HepG2 (cell line): Measurements from ENCODE around the gene NEURL3. TPM values are rescaled to one million over a fixed set of nuclear protein-coding genes. Genes with fewer than 3 reads are reported as not detected.
A peak's percentile ranks its signal among the peaks of the same experiment; 100 is the strongest.

ENCODE experiments used
- ATAC-seq: fragments of 200-7000 bp; cut with Tn5 transposase; 3 replicates; pipeline ENCODE4 v1.9.1; 2020; ENCODE audit warnings: mild to moderate bottlenecking, moderate library complexity
- BruUV-seq: library from RNA; stranded (reverse); fragments of 400-500 nt; replicated peaks from 2 replicates; lab custom pipeline; 2021; lab: Mats Ljungman, UMichigan
- CTCF ChIA-PET: fragments of 300-600 bp; formaldehyde crosslinking; extraction: SDS; loops from one replicate; lab custom pipeline; 2021; ENCODE audit warnings: low total read pairs, inconsistent platforms, low intra/inter-chr PET ratio; lab: Yijun Ruan, JAX
- POLR2A ChIA-PET: fragments of 350-600 bp; sonication (Branson Sonifier 250); formaldehyde crosslinking; loops from one replicate; lab custom pipeline; 2020; ENCODE audit warnings: antibody characterized with exemption, inconsistent platforms; lab: Yijun Ruan, JAX
- DNase-seq: peaks from one replicate; pipeline ENCODE4 v3.0.0-alpha.2; 2015; ENCODE audit warnings: low spot score
- FAIRE-seq: peaks from 3 replicates; lab custom pipeline; 2011; peaks lifted over from hg19 to GRCh38; lab: Jason Lieb, UNC
- H2AFZ ChIP-seq: one replicate; pipeline ENCODE4 v1.6.1; 2011; ENCODE audit warnings: low read length, inconsistent platforms
- H3K27ac ChIP-seq: fragments of 300-600 bp; 3 replicates; pipeline ENCODE4 v1.8.0; 2011; ENCODE audit warnings: mixed run types, mild to moderate bottlenecking, mixed read lengths, low read length, inconsistent platforms; ENCODE audit not compliant: insufficient read depth; ENCODE audit errors: extremely low read length
- H3K27me3 ChIP-seq, 2 experiments: fragments of 200-600 bp in 1 of 2; 2 replicates in 1 of 2; 3 replicates in 1 of 2; pipeline versions ENCODE4 v1.6.0 to v1.8.0; 2011; ENCODE audit warnings: low read length in 2 of 2, mild to moderate bottlenecking in 2 of 2, moderate library complexity in 2 of 2, inconsistent platforms in 1 of 2; ENCODE audit not compliant: insufficient read depth in 2 of 2, control insufficient read depth in 1 of 2
- H3K36me3 ChIP-seq, 2 experiments: fragments of 200-600 bp in 1 of 2; replicated peaks in 1 of 2; 2 replicates in 1 of 2; 3 replicates in 1 of 2; pipeline versions ENCODE4 v1.5.1 to v1.8.0; 2011; ENCODE audit warnings: low read length in 2 of 2, inconsistent platforms in 1 of 2; ENCODE audit not compliant: insufficient read depth in 2 of 2, control insufficient read depth in 1 of 2
- H3K4me1 ChIP-seq: 2 replicates; pipeline ENCODE4 v1.5.1; 2012; ENCODE audit warnings: low read length, inconsistent platforms; ENCODE audit not compliant: insufficient read depth
- H3K4me2 ChIP-seq: 2 replicates; pipeline ENCODE4 v1.6.0; 2011; ENCODE audit warnings: low read depth, low read length, inconsistent platforms
- H3K4me3 ChIP-seq, 3 experiments: fragments of 200-600 bp in 1 of 3; sonication (generic), shearing (Covaris generic) in 1 of 3; replicated peaks in 1 of 3; 2 replicates each; pipeline ENCODE4 v1.5.1; 2011 to 2016; ENCODE audit warnings: low read length in 3 of 3, inconsistent platforms in 2 of 3, low read depth in 2 of 3, mild to moderate bottlenecking in 2 of 3, control low read depth in 1 of 3, mixed read lengths in 1 of 3; ENCODE audit not compliant: insufficient read depth in 1 of 3
- H3K79me2 ChIP-seq: one replicate; pipeline ENCODE4 v1.6.1; 2011; ENCODE audit warnings: low read length, inconsistent platforms; ENCODE audit not compliant: insufficient read depth
- H3K9ac ChIP-seq: 2 replicates; pipeline ENCODE4 v1.6.0; 2011; ENCODE audit warnings: mild to moderate bottlenecking, low read depth, low read length, inconsistent platforms; ENCODE audit not compliant: insufficient read depth
- H3K9me3 ChIP-seq: 2 replicates; pipeline ENCODE4 v1.5.1; 2012; ENCODE audit warnings: mild to moderate bottlenecking, low read length
- H4K20me1 ChIP-seq: 2 replicates; pipeline ENCODE4 v1.6.0; 2011; ENCODE audit warnings: inconsistent platforms, mild to moderate bottlenecking, low read length, moderate library complexity; ENCODE audit not compliant: insufficient read depth
- GABPB1 ChIP-seq: IDR thresholded peaks from 2 replicates; pipeline ENCODE4 v1.6.1; 2016; ENCODE audit warnings: mild to moderate bottlenecking, missing genetic modification reagents, moderate library complexity, missing compliant biosample characterization
- REL ChIP-seq: sonication (generic); formaldehyde crosslinking; conservative IDR thresholded peaks from 2 replicates; pipeline ENCODE4 v1.8.0; 2022; ENCODE audit warnings: mild to moderate bottlenecking, missing genetic modification reagents, moderate library complexity
- STAG1 ChIP-seq: sonication (generic); formaldehyde crosslinking; IDR thresholded peaks from 2 replicates; pipeline ENCODE4 v1.4.0; 2020; ENCODE audit warnings: missing genetic modification reagents
- ZMAT3 ChIP-seq: sonication (generic); formaldehyde crosslinking; conservative IDR thresholded peaks from 2 replicates; pipeline ENCODE4 v1.7.0; 2021; ENCODE audit warnings: missing genetic modification reagents
- WGBS: methylation state at CpG from one replicate; pipeline ENCODE4 v1.1.6; 2017; ENCODE audit warnings: low lambda C conversion rate; 5-methylcytosine and 5-hydroxymethylcytosine counted together
- in situ Hi-C: cut with HindIII; loops from 2 replicates; pipeline ENCODE4 v1.10.0; 2017; ENCODE audit warnings: low pct_unique_long_range_greater_than_20kb; ENCODE audit not compliant: extremely low pct_ligation_motif_present
- intact Hi-C: fragments of 100-400 bp; cut with micrococcal nuclease; formaldehyde crosslinking; loops from one replicate; pipeline ENCODE4 v1.10.0; 2022; ENCODE audit not compliant: unreplicated experiment
- polyA plus RNA-seq, 8 experiments: library from polyadenylated mRNA; depleted of rRNA in 3 of 8; stranded (reverse) in 7 of 8; unstranded in 1 of 8; fragments of >200 nt; fragmentation: Illumina TruSeq in 4 of 8; extraction: Trizol in 4 of 8; gene quantifications; 2 replicates each; pipeline versions ENCODE4 v1.2.1 to v1.2.3, GENCODE V29; 2011 to 2016; ENCODE audit warnings: low read depth in 4 of 8, missing spikeins in 1 of 8, mixed read lengths in 1 of 8; ENCODE audit not compliant: insufficient read depth in 1 of 8
- total RNA-seq, 5 experiments: library from RNA; depleted of rRNA; stranded (reverse); fragments of >200 nt; fragmentation: Illumina TruSeq; extraction: Trizol; gene quantifications; 2 replicates each; pipeline ENCODE4 v1.2.3, GENCODE V29; 2016; ENCODE audit warnings: low read depth in 1 of 5
- TF ChIP-seq, protein P1 (sequence below): sonication (generic); formaldehyde crosslinking; IDR thresholded peaks from one replicate; pipeline ENCODE4 v1.5.1; 2020; ENCODE audit warnings: mild to moderate bottlenecking, missing genetic modification reagents; ENCODE audit errors: not compliant biosample characterization
- TF ChIP-seq, protein P2 (sequence below): sonication (generic); formaldehyde crosslinking; IDR thresholded peaks from 2 replicates; pipeline ENCODE4 v1.4.0; 2020; ENCODE audit warnings: missing genetic modification reagents
- TF ChIP-seq, protein P3 (sequence below): sonication (generic); formaldehyde crosslinking; IDR thresholded peaks from 2 replicates; pipeline ENCODE4 v1.5.0; 2020; ENCODE audit warnings: missing genetic modification reagents
- TF ChIP-seq, protein P4 (sequence below): sonication (generic); formaldehyde crosslinking; IDR thresholded peaks from 2 replicates; pipeline ENCODE4 v1.8.1; 2023; ENCODE audit warnings: mild to moderate bottlenecking, missing genetic modification reagents, borderline replicate concordance
- TF ChIP-seq, protein P5 (sequence below): sonication (generic); formaldehyde crosslinking; IDR thresholded peaks from 2 replicates; pipeline ENCODE4 v1.8.0; 2022; ENCODE audit warnings: missing genetic modification reagents, mild to moderate bottlenecking, borderline replicate concordance

Gene NEURL3
- total and polyA plus RNA-seq, 2 of the 13 experiments (the other 11 are each of a cell fraction or from before 2014, with no cell fraction given): 0.16 to 1.2 TPM

GRCh38 chr2:96470636-96471035 lies 34.5 kb downstream of the NEURL3 start:
- FAIRE-seq (no peak), DNase-seq (no peak), ATAC-seq (peak; percentile 92)
- intact Hi-C loops (loop anchor here (2.0 kb wide), 1 partner anchor 38 kb away; no protein-coding TSS in a partner anchor), in situ Hi-C loops (no loop called here)
- Histone ChIP-seq H4K20me1 (no peaks in the 10 kb centered on the region), H3K27me3 (peaks cover 0 to 16% of the 10 kb centered on the region in 2 experiments; a peak in 3 of 5 replicates), H3K4me3 (no peak overlapping the region), H2AFZ (no peak overlapping the region), H3K79me2 (no peaks in the 10 kb centered on the region), H3K4me1 (no peaks in the 10 kb centered on the region), H3K9me3 (no peaks in the 10 kb centered on the region), H3K4me2 (no peak overlapping the region), H3K36me3 (no peaks in the 10 kb centered on the region), H3K9ac (no peak overlapping the region), H3K27ac (no peak overlapping the region)
- ChIA-PET CTCF (interaction anchor here (1.2 to 1.5 kb wide), 2 partner anchors 37 to 39 kb away, joined by 7 to 8 read pairs; no protein-coding TSS in a partner anchor), POLR2A (no interaction called here)
- WGBS: 62% methylated on average over 23 of the region's 25 CpGs
- BruUV-seq: no TSS peak
- TF ChIP-seq STAG1 (peak; percentile 56), REL (CRISPR knock-in tag) (no peak), GABPB1 (CRISPR knock-in tag) (peak; percentile 6; the same call in 1 of the 2 replicates), ZMAT3 (CRISPR knock-in tag) (no peak)
- TF ChIP-seq, protein P1, sequence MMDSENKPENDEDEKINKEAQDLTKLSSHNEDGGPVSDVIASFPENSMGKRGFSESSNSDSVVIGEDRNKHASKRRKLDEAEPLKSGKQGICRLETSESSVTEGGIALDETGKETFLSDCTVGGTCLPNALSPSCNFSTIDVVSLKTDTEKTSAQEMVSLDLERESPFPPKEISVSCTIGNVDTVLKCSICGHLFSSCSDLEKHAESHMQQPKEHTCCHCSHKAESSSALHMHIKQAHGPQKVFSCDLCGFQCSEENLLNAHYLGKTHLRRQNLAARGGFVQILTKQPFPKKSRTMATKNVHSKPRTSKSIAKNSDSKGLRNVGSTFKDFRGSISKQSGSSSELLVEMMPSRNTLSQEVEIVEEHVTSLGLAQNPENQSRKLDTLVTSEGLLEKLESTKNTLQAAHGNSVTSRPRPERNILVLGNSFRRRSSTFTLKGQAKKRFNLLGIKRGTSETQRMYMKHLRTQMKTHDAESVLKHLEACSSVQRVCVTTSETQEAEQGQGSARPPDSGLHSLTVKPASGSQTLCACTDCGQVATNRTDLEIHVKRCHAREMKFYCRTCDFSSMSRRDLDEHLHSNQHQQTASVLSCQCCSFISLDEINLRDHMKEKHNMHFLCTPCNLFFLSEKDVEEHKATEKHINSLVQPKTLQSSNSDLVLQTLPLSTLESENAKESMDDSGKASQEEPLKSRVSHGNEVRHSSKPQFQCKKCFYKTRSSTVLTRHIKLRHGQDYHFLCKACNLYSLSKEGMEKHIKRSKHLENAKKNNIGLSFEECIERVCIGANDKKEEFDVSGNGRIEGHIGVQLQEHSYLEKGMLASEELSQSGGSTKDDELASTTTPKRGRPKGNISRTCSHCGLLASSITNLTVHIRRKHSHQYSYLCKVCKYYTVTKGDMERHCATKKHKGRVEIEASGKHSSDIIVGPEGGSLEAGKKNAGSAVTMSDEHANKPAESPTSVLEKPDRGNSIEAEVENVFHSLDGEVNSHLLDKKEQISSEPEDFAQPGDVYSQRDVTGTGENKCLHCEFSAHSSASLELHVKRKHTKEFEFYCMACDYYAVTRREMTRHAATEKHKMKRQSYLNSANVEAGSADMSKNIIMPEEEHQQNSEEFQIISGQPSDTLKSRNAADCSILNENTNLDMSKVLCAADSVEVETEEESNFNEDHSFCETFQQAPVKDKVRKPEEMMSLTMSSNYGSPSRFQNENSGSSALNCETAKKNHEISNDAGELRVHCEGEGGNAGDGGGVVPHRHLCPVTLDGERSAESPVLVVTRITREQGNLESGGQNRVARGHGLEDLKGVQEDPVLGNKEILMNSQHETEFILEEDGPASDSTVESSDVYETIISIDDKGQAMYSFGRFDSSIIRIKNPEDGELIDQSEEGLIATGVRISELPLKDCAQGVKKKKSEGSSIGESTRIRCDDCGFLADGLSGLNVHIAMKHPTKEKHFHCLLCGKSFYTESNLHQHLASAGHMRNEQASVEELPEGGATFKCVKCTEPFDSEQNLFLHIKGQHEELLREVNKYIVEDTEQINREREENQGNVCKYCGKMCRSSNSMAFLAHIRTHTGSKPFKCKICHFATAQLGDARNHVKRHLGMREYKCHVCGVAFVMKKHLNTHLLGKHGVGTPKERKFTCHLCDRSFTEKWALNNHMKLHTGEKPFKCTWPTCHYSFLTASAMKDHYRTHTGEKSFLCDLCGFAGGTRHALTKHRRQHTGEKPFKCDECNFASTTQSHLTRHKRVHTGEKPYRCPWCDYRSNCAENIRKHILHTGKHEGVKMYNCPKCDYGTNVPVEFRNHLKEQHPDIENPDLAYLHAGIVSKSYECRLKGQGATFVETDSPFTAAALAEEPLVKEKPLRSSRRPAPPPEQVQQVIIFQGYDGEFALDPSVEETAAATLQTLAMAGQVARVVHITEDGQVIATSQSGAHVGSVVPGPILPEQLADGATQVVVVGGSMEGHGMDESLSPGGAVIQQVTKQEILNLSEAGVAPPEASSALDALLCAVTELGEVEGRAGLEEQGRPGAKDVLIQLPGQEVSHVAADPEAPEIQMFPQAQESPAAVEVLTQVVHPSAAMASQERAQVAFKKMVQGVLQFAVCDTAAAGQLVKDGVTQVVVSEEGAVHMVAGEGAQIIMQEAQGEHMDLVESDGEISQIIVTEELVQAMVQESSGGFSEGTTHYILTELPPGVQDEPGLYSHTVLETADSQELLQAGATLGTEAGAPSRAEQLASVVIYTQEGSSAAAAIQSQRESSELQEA (CRISPR knock-in tag): no peak
- TF ChIP-seq, protein P2, sequence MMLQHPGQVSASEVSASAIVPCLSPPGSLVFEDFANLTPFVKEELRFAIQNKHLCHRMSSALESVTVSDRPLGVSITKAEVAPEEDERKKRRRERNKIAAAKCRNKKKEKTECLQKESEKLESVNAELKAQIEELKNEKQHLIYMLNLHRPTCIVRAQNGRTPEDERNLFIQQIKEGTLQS (CRISPR knock-in tag): no peak
- TF ChIP-seq, protein P3, sequence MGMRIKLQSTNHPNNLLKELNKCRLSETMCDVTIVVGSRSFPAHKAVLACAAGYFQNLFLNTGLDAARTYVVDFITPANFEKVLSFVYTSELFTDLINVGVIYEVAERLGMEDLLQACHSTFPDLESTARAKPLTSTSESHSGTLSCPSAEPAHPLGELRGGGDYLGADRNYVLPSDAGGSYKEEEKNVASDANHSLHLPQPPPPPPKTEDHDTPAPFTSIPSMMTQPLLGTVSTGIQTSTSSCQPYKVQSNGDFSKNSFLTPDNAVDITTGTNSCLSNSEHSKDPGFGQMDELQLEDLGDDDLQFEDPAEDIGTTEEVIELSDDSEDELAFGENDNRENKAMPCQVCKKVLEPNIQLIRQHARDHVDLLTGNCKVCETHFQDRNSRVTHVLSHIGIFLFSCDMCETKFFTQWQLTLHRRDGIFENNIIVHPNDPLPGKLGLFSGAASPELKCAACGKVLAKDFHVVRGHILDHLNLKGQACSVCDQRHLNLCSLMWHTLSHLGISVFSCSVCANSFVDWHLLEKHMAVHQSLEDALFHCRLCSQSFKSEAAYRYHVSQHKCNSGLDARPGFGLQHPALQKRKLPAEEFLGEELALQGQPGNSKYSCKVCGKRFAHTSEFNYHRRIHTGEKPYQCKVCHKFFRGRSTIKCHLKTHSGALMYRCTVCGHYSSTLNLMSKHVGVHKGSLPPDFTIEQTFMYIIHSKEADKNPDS (CRISPR knock-in tag): no peak
- TF ChIP-seq, protein P4, sequence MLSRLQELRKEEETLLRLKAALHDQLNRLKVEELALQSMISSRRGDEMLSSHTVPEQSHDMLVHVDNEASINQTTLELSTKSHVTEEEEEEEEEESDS (CRISPR knock-in tag): no peak
- TF ChIP-seq, protein P5, sequence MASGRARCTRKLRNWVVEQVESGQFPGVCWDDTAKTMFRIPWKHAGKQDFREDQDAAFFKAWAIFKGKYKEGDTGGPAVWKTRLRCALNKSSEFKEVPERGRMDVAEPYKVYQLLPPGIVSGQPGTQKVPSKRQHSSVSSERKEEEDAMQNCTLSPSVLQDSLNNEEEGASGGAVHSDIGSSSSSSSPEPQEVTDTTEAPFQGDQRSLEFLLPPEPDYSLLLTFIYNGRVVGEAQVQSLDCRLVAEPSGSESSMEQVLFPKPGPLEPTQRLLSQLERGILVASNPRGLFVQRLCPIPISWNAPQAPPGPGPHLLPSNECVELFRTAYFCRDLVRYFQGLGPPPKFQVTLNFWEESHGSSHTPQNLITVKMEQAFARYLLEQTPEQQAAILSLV: 0 out of 2 replicates have a peak, but pooled peaks have one; percentile 33
